Activated B cell treated with CpG ODN at 0.5 μM for 24 hours (primary cell): ENCODE measurements around the gene SKI. TPM values are rescaled to one million over a fixed set of nuclear protein-coding genes. Genes with fewer than 3 reads are reported as not detected.
A peak's percentile ranks its signal among the peaks of the same experiment; 100 is the strongest.

Experiments used
- ATAC-seq: fragments of 200-7000 bp; cut with Tn5 transposase; one replicate; pipeline ENCODE4 v1.10.0; 2021; ENCODE audit warnings: low read depth, mild to moderate bottlenecking, moderate library complexity
- CTCF ChIA-PET: fragments of 350-600 bp; sonication (Branson Sonifier 250); formaldehyde crosslinking; loops from one replicate; lab custom pipeline; 2021; ENCODE audit warnings: antibody characterized with exemption; lab: Charles Lee
- POLR2A ChIA-PET: fragments of 350-600 bp; sonication (Branson Sonifier 250); formaldehyde crosslinking; loops from one replicate; lab custom pipeline; 2021; ENCODE audit warnings: antibody characterized with exemption; lab: Charles Lee
- DNase-seq: peaks from one replicate; pipeline ENCODE4 v3.0.0; 2022
- H3K27ac Mint-ChIP-seq: one replicate; pipeline ENCODE4 v1.8.0; 2020; ENCODE audit warnings: mixed read lengths
- H3K27me3 Mint-ChIP-seq: one replicate; pipeline ENCODE4 v1.8.0; 2021; ENCODE audit warnings: mixed read lengths
- H3K36me3 Mint-ChIP-seq: one replicate; pipeline ENCODE4 v1.8.0; 2021; ENCODE audit warnings: low read depth, mixed read lengths
- H3K4me1 Mint-ChIP-seq: one replicate; pipeline ENCODE4 v1.8.0; 2021; ENCODE audit warnings: mixed read lengths
- H3K4me3 Mint-ChIP-seq: one replicate; pipeline ENCODE4 v1.8.0; 2020; ENCODE audit warnings: mild to moderate bottlenecking, mixed read lengths
- H3K9me3 Mint-ChIP-seq: one replicate; pipeline ENCODE4 v1.8.0; 2020; ENCODE audit warnings: mixed read lengths
- CTCF ChIP-seq: fragments of 200-600 bp; IDR thresholded peaks from one replicate; pipeline ENCODE4 v1.8.0; 2022; ENCODE audit warnings: antibody characterized with exemption, mild to moderate bottlenecking
- intact Hi-C: fragments of 100-400 bp; cut with micrococcal nuclease; formaldehyde crosslinking; loops from one replicate; pipeline ENCODE4 v1.15.1; 2024
- total RNA-seq: library from RNA; stranded (reverse); gene quantifications from 2 replicates; pipeline ENCODE4 v1.2.3, GENCODE V29; 2022

Gene SKI
- total RNA-seq, 1 donor from 2014 or later, result 37.6 TPM

- POLR2A ChIA-PET, result interaction anchor here (0.5 to 1.5 kb wide), 2 partner anchors 19 to 38 kb away, joined by 3 to 6 read pairs; no protein-coding TSS in a partner anchor
- Mint-ChIP-seq H3K27me3 (no peaks in the 10 kb centered on the region), H3K4me3 (no peak overlapping the region), H3K36me3 (peaks cover 8% of the 10 kb centered on the region), H3K9me3 (no peaks in the 10 kb centered on the region), H3K4me1 (peaks cover 40% of the 10 kb centered on the region), H3K27ac (no peak overlapping the region)
- ATAC-seq (no peak), DNase-seq (no peak)
- no peak for TF ChIP-seq CTCF
- intact Hi-C loops, result no loop called here
- CTCF ChIA-PET, result no interaction called here
These were observed 39.1 kb downstream of the SKI start for GRCh38 chr1:2267051-2267830.

GRCh38 chr1:2267862-2268261 is 39.7 kb downstream of the SKI start:
- DNase-seq (no peak), ATAC-seq (no peak)
- H3K27me3 Mint-ChIP-seq, result no peaks in the 10 kb centered on the region
- no peaks in the 10 kb centered on the region for H3K9me3 Mint-ChIP-seq
- intact Hi-C loops, result no loop called here
- peaks cover 42% of the 10 kb centered on the region for H3K4me1 Mint-ChIP-seq
- TF ChIP-seq CTCF, result no peak
- ChIA-PET POLR2A (no interaction called here), CTCF (no interaction called here)
- H3K36me3 Mint-ChIP-seq, result peaks cover 8% of the 10 kb centered on the region
- H3K27ac Mint-ChIP-seq, result no peak overlapping the region
- H3K4me3 Mint-ChIP-seq, result no peak overlapping the region

GRCh38 chr1:2268285-2269056 is 40.4 kb downstream of the SKI start:
- no peaks in the 10 kb centered on the region for H3K27me3 Mint-ChIP-seq
- TF ChIP-seq CTCF, result no peak
- H3K4me1 Mint-ChIP-seq, result peaks cover 44% of the 10 kb centered on the region
- no peak overlapping the region for H3K4me3 Mint-ChIP-seq
- intact Hi-C loops, result no loop called here
- H3K27ac Mint-ChIP-seq, result peak overlapping the region; percentile 65
- peaks cover 8% of the 10 kb centered on the region for H3K36me3 Mint-ChIP-seq
- DNase-seq (no peak), ATAC-seq (no peak)
- ChIA-PET CTCF (no interaction called here), POLR2A (interaction anchor here (1.5 kb wide), 1 partner anchor 12 kb away, joined by 3 read pairs; no protein-coding TSS in a partner anchor)
- H3K9me3 Mint-ChIP-seq, result no peaks in the 10 kb centered on the region

- ATAC-seq (no peak), DNase-seq (no peak)
- no peaks in the 10 kb centered on the region for H3K27me3 Mint-ChIP-seq
- ChIA-PET CTCF (no interaction called here), POLR2A (interaction anchor here (1.5 kb wide), 1 partner anchor 13 kb away, joined by 3 read pairs; no protein-coding TSS in a partner anchor)
- no peak overlapping the region for H3K4me3 Mint-ChIP-seq
- peaks cover 52% of the 10 kb centered on the region for H3K4me1 Mint-ChIP-seq
- no peak for TF ChIP-seq CTCF
- H3K27ac Mint-ChIP-seq, result no peak overlapping the region
- H3K9me3 Mint-ChIP-seq, result no peaks in the 10 kb centered on the region
- intact Hi-C loops, result no loop called here
- H3K36me3 Mint-ChIP-seq, result peaks cover 8% of the 10 kb centered on the region
These were observed 41.2 kb downstream of the SKI start for GRCh38 chr1:2269193-2269921.
